Suprapubic skin (tissue), 4 donors: ENCODE measurements around the gene SLC30A7.
"Not testable (repeated sequence)": the region's sequence is repeated elsewhere in the genome, so short reads cannot be mapped to it uniquely, and the experiment has no call there.

Source experiments
- EP300 ChIP-seq: sonication (generic); formaldehyde crosslinking; IDR thresholded peaks from one replicate; pipeline ENCODE4 v1.6.1; 2017; ENCODE audit warnings: antibody characterized with exemption
- POLR2A ChIP-seq, 2 donors: fragments of 450-650 bp; IDR thresholded peaks; one replicate each; pipeline ENCODE4 v1.6.1; 2017; ENCODE audit warnings: antibody characterized with exemption in 2 of 2, mild to moderate bottlenecking in 2 of 2, moderate library complexity in 2 of 2
- POLR2AphosphoS5 ChIP-seq, 3 donors: sonication (generic); formaldehyde crosslinking; IDR thresholded peaks; one replicate each; pipeline ENCODE4 v1.6.1; 2017; ENCODE audit warnings: antibody characterized with exemption in 3 of 3
- TF ChIP-seq, protein P1 (sequence below), 2 donors: fragments of 200-600 bp in 1 of 2; fragments of 450-650 bp in 1 of 2; sonication (generic) in 1 of 2; IDR thresholded peaks; one replicate each; pipeline ENCODE4 v1.5.1; 2016 to 2019; ENCODE audit warnings: antibody characterized with exemption in 2 of 2, mild to moderate bottlenecking in 1 of 2, moderate library complexity in 1 of 2

DNA sequence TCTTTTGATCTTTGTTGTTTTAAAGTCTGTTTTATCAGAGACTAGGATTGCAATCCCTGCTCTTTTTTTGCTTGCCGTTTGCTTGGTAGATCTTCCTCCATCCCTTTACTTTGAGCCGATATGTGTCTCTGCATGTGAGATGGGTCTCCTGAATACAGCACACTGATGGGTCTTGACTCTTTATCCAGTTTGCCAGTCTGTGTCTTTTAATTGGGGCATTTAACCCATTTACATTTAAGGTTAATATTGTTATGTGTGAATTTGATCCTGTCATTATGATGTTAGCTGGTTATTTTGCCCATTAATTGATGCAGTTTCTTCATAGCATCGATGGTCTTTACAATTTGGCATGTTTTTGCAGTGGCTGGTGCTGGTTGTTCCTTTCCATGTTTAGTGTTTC lies 51.9 kb downstream of the SLC30A7 start:
- TF ChIP-seq, protein P1, sequence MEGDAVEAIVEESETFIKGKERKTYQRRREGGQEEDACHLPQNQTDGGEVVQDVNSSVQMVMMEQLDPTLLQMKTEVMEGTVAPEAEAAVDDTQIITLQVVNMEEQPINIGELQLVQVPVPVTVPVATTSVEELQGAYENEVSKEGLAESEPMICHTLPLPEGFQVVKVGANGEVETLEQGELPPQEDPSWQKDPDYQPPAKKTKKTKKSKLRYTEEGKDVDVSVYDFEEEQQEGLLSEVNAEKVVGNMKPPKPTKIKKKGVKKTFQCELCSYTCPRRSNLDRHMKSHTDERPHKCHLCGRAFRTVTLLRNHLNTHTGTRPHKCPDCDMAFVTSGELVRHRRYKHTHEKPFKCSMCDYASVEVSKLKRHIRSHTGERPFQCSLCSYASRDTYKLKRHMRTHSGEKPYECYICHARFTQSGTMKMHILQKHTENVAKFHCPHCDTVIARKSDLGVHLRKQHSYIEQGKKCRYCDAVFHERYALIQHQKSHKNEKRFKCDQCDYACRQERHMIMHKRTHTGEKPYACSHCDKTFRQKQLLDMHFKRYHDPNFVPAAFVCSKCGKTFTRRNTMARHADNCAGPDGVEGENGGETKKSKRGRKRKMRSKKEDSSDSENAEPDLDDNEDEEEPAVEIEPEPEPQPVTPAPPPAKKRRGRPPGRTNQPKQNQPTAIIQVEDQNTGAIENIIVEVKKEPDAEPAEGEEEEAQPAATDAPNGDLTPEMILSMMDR (IDR thresholded peaks at IDR 0.05), result not testable (repeated sequence)
- not testable (repeated sequence) for TF ChIP-seq POLR2AphosphoS5 (IDR thresholded peaks at IDR 0.05); POLR2A (IDR thresholded peaks at IDR 0.05); EP300
